GM12872 (cell line): Measurements from ENCODE around the gene ATP10D.

Source experiments
- TF ChIP-seq, protein P1 (sequence below): IDR thresholded peaks from 3 replicates; pipeline ENCODE4 v1.5.1; 2011; ENCODE audit warnings: low read depth, mild to moderate bottlenecking, low read length, moderate library complexity; ENCODE audit not compliant: insufficient read depth

The ATP10D gene

DNA sequence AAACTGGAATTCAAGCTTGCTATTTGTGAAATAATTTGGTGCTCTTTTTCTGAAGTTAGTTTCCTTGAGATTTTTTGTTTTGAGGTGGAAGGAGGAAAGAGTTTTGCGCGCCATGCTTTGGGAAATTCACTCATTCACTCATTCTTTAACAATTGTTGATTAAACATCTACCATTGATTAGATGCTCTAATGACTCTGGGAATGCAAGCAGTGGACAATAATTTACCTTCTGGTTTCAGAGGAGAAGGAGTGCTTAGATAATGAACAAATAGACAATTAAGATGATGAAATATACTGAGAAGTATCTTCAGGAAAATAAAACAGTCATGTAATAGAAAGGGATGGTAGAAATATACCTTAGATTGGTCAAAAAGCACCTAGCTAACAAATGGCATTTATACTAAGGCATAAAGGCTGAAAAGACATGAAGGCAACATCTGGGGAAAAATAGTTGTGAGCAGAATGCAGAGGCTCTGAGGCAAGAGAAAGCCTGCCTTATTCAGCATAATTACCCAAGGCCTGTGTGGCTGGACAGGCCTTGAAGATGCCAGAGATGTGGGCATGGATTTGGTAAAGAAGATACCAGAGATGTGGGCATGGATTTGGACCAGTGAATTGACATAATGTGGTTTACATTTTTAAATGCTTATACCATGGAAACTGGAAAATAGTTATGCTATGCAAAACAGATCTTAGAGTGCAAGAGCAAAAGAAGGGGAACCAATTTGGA is 18.9 kb upstream of the ATP10D start:
- TF ChIP-seq, protein P1, sequence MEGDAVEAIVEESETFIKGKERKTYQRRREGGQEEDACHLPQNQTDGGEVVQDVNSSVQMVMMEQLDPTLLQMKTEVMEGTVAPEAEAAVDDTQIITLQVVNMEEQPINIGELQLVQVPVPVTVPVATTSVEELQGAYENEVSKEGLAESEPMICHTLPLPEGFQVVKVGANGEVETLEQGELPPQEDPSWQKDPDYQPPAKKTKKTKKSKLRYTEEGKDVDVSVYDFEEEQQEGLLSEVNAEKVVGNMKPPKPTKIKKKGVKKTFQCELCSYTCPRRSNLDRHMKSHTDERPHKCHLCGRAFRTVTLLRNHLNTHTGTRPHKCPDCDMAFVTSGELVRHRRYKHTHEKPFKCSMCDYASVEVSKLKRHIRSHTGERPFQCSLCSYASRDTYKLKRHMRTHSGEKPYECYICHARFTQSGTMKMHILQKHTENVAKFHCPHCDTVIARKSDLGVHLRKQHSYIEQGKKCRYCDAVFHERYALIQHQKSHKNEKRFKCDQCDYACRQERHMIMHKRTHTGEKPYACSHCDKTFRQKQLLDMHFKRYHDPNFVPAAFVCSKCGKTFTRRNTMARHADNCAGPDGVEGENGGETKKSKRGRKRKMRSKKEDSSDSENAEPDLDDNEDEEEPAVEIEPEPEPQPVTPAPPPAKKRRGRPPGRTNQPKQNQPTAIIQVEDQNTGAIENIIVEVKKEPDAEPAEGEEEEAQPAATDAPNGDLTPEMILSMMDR = no peak

DNA sequence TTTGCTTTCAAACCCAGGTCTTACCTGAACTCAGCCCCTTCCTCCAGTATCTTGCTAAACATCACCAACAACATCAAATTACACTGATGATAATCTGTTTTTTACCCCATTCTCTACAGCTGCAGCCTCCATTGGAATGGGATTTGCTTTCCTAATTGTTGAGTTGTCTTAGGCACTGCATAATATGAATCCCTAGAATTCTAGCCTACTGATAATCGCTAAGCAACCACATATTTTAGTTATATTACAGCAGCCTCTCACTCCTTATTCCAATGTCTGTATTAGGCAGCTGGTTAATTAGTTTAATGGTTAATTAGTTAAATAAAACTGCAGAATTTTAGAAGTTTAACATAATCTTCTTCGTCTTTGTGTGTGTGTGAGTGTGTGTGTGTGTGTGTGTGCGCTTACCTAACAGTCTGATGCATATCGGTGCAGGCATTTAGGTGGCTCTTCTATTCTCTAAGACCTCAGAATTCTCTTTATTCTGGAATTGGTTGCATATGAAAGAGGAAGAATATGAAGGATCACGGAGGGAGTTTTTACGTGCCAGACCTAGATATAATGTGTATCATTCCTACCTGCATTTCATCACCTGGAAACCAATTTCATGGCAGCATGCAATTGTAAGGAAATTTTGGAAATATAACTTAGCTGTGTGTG is 16.2 kb upstream of the ATP10D start:
- TF ChIP-seq, protein P1 = no peak

DNA sequence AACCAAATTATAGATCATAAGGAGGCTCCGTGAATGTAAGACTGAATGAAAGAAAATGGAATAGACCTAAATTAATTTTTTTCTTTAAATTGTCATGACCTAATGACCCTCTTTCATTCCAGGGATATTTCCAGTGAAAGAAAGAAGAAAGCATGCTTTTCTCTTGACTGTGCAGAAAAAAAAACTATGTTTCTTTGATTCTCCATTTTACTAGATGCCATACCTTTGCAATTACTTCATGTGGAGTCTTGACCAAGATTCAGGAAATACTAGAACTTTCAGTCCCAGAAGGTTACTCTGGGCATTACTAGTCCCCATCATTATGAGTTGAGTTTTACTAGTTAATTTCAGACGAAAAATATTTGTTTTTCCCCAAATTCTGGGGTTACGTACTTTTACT is 15.1 kb upstream of the ATP10D start:
- TF ChIP-seq, protein P1 = no peak

DNA sequence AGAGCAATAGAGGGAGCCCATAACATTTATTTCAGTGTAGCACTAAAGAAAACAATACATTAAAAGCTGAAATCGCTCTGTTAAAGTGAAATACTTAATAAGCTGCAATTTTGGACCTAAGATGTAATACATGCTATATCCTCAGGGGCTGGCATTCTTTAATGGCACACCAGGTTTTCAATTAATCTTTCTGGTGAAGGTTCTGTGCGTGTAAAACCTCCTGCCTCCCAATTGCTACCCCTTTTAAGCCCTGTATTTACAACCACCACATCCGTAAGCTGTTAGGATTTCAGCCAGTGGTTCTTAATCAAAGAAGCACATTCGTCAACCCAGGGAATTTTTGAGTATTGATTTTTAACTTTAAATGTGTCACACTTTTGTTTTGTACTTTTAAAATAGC is 14.0 kb upstream of the ATP10D start:
- TF ChIP-seq, protein P1 = no peak

DNA sequence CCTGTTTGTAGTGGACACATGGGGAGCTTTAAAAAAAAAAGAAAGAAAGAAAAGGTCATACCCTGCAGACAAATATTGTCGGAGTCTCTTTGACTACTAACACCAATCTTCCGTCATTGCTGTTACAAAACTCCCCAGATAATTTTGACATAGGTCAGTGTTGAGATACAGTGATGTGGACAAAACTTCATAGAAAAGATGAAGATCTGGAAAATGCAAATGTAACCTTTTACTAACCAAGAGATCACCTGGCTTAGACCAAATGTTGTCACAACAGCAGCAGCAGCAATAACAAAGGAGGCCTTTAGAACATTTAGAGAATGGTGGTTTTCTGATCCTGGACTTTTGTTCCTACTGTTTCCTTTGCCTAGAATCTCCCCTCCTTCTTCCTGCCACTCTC is 13.5 kb upstream of the ATP10D start:
- TF ChIP-seq, protein P1 = no peak

DNA sequence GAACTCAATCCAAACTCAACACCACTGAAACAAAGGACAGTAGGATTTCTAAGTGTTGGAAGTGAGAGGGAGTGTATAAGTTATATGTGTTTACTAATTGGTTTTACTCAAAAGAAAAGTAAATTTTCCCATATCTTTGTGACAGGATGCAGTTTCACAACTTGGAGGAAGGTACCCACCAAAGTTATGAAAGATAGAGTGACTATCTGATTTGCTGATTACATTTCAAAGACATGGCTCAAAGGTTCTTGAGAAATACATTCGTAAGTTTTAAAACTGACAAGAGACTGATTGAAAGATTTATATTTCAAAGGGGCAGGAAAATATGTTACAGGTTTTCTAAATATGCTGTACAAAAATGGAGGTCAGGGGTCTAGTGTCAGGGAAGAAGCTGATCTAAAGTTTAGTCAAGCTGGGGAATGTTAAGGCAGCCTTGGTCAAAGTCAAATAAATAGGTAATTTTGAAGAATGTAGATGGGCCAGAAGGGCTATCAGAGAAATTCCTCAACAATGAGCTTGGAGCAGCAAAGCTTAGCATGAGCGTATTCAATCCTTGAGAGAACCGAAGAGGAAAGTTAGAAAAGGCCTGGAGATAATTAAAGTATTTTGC is 11.8 kb upstream of the ATP10D start:
- TF ChIP-seq, protein P1 = no peak

DNA sequence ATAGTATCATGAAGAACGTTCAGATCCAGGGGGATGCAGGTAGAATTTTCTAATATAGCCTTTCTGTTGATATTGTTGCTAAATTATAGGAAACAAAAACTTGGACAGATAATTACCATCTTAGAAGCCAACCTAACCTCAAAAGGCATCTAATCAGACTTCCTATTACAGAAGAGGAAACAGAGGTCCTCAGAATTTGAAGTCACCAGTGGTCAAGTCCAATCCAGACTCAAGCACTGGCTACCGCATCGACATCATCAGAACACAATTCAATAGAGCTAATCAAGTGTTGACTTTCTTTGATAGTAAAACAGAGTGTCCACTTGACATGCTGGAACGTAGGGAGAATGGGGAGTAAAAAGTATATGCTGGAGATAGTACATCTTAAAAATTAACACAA is 10.3 kb upstream of the ATP10D start:
- TF ChIP-seq, protein P1 = no peak
